A549 (cell line): Measurements from ENCODE around the gene PCOLCE2.

Source experiments
- POLR2A ChIP-seq: IDR thresholded peaks from 2 replicates; pipeline ENCODE4 v1.6.1; 2012; ENCODE audit warnings: mild to moderate bottlenecking, low read length
- ZC3H11A ChIP-seq: fragments of 450-650 bp; IDR thresholded peaks from 2 replicates; pipeline ENCODE4 v1.6.1; 2014; ENCODE audit warnings: antibody characterized with exemption, mild to moderate bottlenecking
- TF ChIP-seq, protein P1 (sequence below): fragments of >200 bp; sonication (Bioruptor Twin); formaldehyde crosslinking; IDR thresholded peaks from 3 replicates; pipeline ENCODE4 v1.5.1; 2016

DNA sequence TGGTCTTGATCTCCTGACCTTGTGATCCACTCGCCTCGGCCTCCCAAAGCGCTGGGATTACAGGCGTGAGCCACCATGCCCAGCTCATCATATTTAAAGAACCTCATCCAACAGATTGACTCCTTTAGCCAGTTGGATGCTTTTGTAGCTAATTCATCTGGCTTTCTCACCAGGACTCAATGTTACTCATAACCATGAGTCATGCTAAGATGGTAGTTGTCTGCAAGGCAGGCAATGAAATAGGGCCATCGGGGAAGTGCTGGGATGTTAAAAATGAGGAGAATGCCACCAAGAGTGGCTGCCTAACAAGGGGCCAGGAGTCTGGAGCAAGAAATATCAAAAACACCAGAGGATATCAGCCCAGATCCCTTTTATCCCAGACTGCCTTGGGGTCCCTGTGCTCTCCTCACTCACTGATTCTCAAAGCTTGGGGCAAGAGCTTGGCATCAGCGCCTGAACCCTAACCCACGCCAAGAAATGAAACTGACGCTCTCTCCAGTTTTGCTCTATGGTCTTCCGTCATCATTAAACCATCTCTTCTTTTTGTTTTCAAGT is 7.4 kb upstream of the PCOLCE2 start:
- no peak for TF ChIP-seq ZC3H11A
- TF ChIP-seq, protein P1, sequence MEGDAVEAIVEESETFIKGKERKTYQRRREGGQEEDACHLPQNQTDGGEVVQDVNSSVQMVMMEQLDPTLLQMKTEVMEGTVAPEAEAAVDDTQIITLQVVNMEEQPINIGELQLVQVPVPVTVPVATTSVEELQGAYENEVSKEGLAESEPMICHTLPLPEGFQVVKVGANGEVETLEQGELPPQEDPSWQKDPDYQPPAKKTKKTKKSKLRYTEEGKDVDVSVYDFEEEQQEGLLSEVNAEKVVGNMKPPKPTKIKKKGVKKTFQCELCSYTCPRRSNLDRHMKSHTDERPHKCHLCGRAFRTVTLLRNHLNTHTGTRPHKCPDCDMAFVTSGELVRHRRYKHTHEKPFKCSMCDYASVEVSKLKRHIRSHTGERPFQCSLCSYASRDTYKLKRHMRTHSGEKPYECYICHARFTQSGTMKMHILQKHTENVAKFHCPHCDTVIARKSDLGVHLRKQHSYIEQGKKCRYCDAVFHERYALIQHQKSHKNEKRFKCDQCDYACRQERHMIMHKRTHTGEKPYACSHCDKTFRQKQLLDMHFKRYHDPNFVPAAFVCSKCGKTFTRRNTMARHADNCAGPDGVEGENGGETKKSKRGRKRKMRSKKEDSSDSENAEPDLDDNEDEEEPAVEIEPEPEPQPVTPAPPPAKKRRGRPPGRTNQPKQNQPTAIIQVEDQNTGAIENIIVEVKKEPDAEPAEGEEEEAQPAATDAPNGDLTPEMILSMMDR: no peak
- no peak for TF ChIP-seq POLR2A
